ENCODE measurements around the gene ZFP42. TPM values are rescaled to one million over a fixed set of nuclear protein-coding genes. Genes with fewer than 3 reads are reported as not detected.

Gene ZFP42
- total RNA-seq, 3 donors from 2014 or later, result not detected

- ATAC-seq (no peak), DNase-seq (no peak)
- Histone ChIP-seq H3K36me3 (ENCODE audit: low read depth) (no peaks in the 10 kb centered on the region), H3K9me3 (no peaks in the 10 kb centered on the region), H3K4me1 (ENCODE audit: low read depth) (no peaks in the 10 kb centered on the region), H3K4me3 (no peak overlapping the region)
- intact Hi-C loops (cut with DNase I, micrococcal nuclease), result no loop called here
- TF ChIP-seq, protein P1, sequence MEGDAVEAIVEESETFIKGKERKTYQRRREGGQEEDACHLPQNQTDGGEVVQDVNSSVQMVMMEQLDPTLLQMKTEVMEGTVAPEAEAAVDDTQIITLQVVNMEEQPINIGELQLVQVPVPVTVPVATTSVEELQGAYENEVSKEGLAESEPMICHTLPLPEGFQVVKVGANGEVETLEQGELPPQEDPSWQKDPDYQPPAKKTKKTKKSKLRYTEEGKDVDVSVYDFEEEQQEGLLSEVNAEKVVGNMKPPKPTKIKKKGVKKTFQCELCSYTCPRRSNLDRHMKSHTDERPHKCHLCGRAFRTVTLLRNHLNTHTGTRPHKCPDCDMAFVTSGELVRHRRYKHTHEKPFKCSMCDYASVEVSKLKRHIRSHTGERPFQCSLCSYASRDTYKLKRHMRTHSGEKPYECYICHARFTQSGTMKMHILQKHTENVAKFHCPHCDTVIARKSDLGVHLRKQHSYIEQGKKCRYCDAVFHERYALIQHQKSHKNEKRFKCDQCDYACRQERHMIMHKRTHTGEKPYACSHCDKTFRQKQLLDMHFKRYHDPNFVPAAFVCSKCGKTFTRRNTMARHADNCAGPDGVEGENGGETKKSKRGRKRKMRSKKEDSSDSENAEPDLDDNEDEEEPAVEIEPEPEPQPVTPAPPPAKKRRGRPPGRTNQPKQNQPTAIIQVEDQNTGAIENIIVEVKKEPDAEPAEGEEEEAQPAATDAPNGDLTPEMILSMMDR (IDR thresholded peaks at IDR 0.05), result no peak
These were observed 28.1 kb downstream of the ZFP42 start for GRCh38 chr4:188023682-188024081.

DNA sequence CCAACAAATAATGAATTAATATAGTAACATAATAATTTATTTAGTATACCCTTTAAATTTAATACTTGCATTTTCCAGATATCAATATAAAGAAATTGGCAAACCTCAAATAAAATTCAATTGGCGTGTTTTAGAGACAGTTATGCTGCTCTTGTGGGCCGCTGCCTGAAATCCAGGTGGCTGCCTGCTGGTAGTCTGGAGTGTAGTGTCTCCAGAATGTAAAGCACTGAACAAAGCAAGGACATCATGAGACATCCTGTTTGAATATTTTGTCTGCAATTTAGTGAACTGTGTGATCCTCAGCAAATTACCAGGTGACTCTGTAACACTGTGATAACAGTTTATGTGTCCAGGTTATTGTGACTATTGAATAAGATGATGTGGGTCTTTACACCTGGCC is 29.9 kb downstream of the ZFP42 start:
- H3K4me1 ChIP-seq (ENCODE audit: low read depth), result no peaks in the 10 kb centered on the region
- no peak for ATAC-seq
- no peak for DNase-seq
- no peaks in the 10 kb centered on the region for H3K9me3 ChIP-seq
- H3K4me3 ChIP-seq, result no peak overlapping the region
- TF ChIP-seq, protein P1 (IDR thresholded peaks at IDR 0.05), result no peak
- intact Hi-C loops (cut with DNase I, micrococcal nuclease), result no loop called here
- H3K36me3 ChIP-seq (ENCODE audit: low read depth), result no peaks in the 10 kb centered on the region

DNA sequence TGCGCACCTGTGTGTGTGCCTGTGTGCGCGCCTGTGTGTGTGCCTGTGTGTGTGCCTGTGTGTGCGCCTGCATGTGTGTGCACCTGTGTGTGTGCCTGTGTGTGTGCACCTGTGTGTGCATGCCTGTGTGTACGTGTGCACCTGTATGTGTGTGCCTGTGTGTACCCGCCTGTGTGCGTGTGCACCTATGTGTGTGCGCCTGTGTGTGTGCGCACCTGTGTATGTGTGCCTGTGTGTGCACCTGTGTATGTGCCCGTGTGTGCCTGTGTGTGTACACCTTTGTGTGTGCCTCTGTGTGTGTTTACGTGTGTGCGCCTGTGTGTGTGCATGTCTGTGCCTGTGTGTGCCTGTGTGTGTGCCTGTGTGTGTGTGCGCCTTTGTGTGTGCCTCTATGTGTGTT is 33.5 kb downstream of the ZFP42 start:
- intact Hi-C loops (cut with DNase I, micrococcal nuclease), result no loop called here
- Histone ChIP-seq H3K36me3 (ENCODE audit: low read depth) (no peaks in the 10 kb centered on the region), H3K9me3 (no peaks in the 10 kb centered on the region), H3K4me3 (no peak overlapping the region), H3K4me1 (ENCODE audit: low read depth) (no peaks in the 10 kb centered on the region)
- ATAC-seq (peak; percentile 15), DNase-seq (no peak)
- TF ChIP-seq, protein P1 (IDR thresholded peaks at IDR 0.05), result no peak

- Histone ChIP-seq H3K9me3 (no peaks in the 10 kb centered on the region), H3K4me3 (no peak overlapping the region), H3K4me1 (ENCODE audit: low read depth) (no peaks in the 10 kb centered on the region), H3K36me3 (ENCODE audit: low read depth) (no peaks in the 10 kb centered on the region)
- intact Hi-C loops (cut with DNase I, micrococcal nuclease), result no loop called here
- DNase-seq, result no peak
- ATAC-seq, result no peak
- TF ChIP-seq, protein P1 (IDR thresholded peaks at IDR 0.05), result no peak
These were observed 34.8 kb downstream of the ZFP42 start for GRCh38 chr4:188030401-188030800.

- DNase-seq (no peak), ATAC-seq (no peak)
- Histone ChIP-seq H3K9me3 (no peaks in the 10 kb centered on the region), H3K36me3 (ENCODE audit: low read depth) (no peaks in the 10 kb centered on the region), H3K4me3 (no peak overlapping the region), H3K4me1 (ENCODE audit: low read depth) (no peaks in the 10 kb centered on the region)
- TF ChIP-seq, protein P1 (IDR thresholded peaks at IDR 0.05), result no peak
- intact Hi-C loops (cut with DNase I, micrococcal nuclease), result no loop called here
These were observed 36.2 kb downstream of the ZFP42 start for GRCh38 chr4:188031751-188032150.

- H3K4me3 ChIP-seq, result no peak overlapping the region
- no peaks in the 10 kb centered on the region for H3K36me3 ChIP-seq (ENCODE audit: low read depth)
- no peak for ATAC-seq
- H3K9me3 ChIP-seq, result no peaks in the 10 kb centered on the region
- no peaks in the 10 kb centered on the region for H3K4me1 ChIP-seq (ENCODE audit: low read depth)
- intact Hi-C loops (cut with DNase I, micrococcal nuclease), result no loop called here
- no peak for DNase-seq
- TF ChIP-seq, protein P1 (IDR thresholded peaks at IDR 0.05), result no peak
These were observed 36.6 kb downstream of the ZFP42 start for GRCh38 chr4:188032170-188032569.
